ENCODE results near the gene CCL13.

CCL13 gene

GRCh38 chr17:34368196-34368945 lies 12.1 kb downstream of the CCL13 start:
- Mint-ChIP-seq H3K9me3 (no peaks in the 10 kb centered on the region), H3K36me3 (ENCODE audit: low read depth) (no peaks in the 10 kb centered on the region), H3K27ac (no peak overlapping the region), H3K27me3 (ENCODE audit: low read depth, poor library complexity) (peaks cover 13% of the 10 kb centered on the region), H3K4me3 (no peak overlapping the region), H3K4me1 (peaks cover 17% of the 10 kb centered on the region)
- DNase-seq: no peak
- TF ChIP-seq, protein P1, sequence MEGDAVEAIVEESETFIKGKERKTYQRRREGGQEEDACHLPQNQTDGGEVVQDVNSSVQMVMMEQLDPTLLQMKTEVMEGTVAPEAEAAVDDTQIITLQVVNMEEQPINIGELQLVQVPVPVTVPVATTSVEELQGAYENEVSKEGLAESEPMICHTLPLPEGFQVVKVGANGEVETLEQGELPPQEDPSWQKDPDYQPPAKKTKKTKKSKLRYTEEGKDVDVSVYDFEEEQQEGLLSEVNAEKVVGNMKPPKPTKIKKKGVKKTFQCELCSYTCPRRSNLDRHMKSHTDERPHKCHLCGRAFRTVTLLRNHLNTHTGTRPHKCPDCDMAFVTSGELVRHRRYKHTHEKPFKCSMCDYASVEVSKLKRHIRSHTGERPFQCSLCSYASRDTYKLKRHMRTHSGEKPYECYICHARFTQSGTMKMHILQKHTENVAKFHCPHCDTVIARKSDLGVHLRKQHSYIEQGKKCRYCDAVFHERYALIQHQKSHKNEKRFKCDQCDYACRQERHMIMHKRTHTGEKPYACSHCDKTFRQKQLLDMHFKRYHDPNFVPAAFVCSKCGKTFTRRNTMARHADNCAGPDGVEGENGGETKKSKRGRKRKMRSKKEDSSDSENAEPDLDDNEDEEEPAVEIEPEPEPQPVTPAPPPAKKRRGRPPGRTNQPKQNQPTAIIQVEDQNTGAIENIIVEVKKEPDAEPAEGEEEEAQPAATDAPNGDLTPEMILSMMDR (IDR thresholded peaks at IDR 0.05): no peak

GRCh38 chr17:34368946-34369500 lies 12.7 kb downstream of the CCL13 start:
- Mint-ChIP-seq H3K27ac (no peak overlapping the region), H3K4me3 (no peak overlapping the region), H3K9me3 (no peaks in the 10 kb centered on the region), H3K36me3 (ENCODE audit: low read depth) (no peaks in the 10 kb centered on the region), H3K4me1 (peaks cover 17% of the 10 kb centered on the region), H3K27me3 (ENCODE audit: low read depth, poor library complexity) (peaks cover 15% of the 10 kb centered on the region)
- TF ChIP-seq, protein P1 (IDR thresholded peaks at IDR 0.05): no peak
- no peak for DNase-seq

DNA sequence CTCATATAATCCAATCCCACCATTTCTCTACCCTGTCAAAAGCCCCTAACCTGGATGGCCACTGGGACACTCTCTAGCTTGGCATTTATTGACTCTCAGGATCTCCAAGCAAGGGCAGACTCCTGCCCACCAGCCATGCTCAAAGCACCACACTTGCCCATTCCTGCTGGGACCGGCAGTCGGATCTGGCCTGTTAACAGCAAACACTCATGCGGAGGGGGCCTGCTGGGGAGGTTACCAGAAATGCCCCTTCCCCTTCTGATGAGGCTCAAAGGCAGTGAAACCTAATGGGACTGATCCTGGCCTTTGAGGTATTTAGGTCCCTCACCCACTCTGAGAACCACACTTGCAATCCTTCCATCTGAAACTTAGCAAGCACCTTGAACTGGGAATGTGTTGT lies 13.3 kb downstream of the CCL13 start:
- Mint-ChIP-seq H3K4me1 (peaks cover 17% of the 10 kb centered on the region), H3K27me3 (ENCODE audit: low read depth, poor library complexity) (peaks cover 15% of the 10 kb centered on the region), H3K27ac (no peak overlapping the region), H3K4me3 (no peak overlapping the region), H3K36me3 (ENCODE audit: low read depth) (no peaks in the 10 kb centered on the region), H3K9me3 (no peaks in the 10 kb centered on the region)
- no peak for DNase-seq
- TF ChIP-seq, protein P1 (IDR thresholded peaks at IDR 0.05): no peak

GRCh38 chr17:34370376-34370996 lies 14.2 kb downstream of the CCL13 start:
- TF ChIP-seq, protein P1 (IDR thresholded peaks at IDR 0.05): no peak
- Mint-ChIP-seq H3K9me3 (no peaks in the 10 kb centered on the region), H3K27ac (no peak overlapping the region), H3K4me1 (peaks cover 17% of the 10 kb centered on the region), H3K36me3 (ENCODE audit: low read depth) (no peaks in the 10 kb centered on the region), H3K4me3 (no peak overlapping the region), H3K27me3 (ENCODE audit: low read depth, poor library complexity) (peaks cover 15% of the 10 kb centered on the region)
- DNase-seq: no peak

DNA sequence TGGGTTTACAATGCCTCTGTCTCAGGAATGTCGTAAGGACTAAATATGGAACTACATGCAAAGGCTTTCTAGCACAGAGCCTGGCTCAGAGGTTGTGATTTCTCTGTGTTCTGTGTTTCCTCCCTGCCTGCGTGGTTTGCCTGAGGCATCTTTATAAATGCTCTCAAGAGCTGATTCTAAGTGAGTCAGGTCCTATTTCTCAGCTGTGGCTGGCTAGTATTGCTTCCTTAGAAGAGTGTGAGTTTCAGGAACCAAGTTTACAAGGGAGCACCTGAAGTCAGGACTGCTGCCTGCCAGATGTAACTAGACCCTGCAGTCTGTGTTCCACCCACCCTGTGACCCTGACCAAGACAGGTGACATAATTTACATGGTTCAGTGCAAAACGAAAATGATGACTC lies 14.7 kb downstream of the CCL13 start:
- Mint-ChIP-seq H3K4me3 (no peak overlapping the region), H3K27ac (no peak overlapping the region), H3K36me3 (ENCODE audit: low read depth) (no peaks in the 10 kb centered on the region), H3K27me3 (ENCODE audit: low read depth, poor library complexity) (peaks cover 12% of the 10 kb centered on the region), H3K4me1 (peaks cover 17% of the 10 kb centered on the region), H3K9me3 (no peaks in the 10 kb centered on the region)
- DNase-seq: no peak
- TF ChIP-seq, protein P1 (IDR thresholded peaks at IDR 0.05): no peak
